ENCODE measurements around the gene DUOX1. TPM values are rescaled to one million over a fixed set of nuclear protein-coding genes. Genes with fewer than 3 reads are reported as not detected.

Gene DUOX1
- total RNA-seq, 1 donor from 2014 or later, result 98.7 TPM

GRCh38 chr15:45114076-45114750, 15.6 kb upstream of the DUOX1 start, which contains the start of the genes DUOX2 and DUOXA2:
Gene DUOX2, minus strand, starts transcription at chr15:45114172. Its CDS starts 761 bp downstream, at chr15:45113411.
Gene DUOXA2, plus strand, starts transcription at chr15:45114326. Its CDS starts 280 bp downstream, at chr15:45114606.
- no peak within 1 kb of the TSS for H3K27ac ChIP-seq
- no peak for TF ChIP-seq CTCF (IDR thresholded peaks at IDR 0.05)
- H3K27me3 ChIP-seq, result peaks cover 12% of the 10 kb centered on the region
- intact Hi-C loops (cut with DNase I), result no loop called here
- H3K9me3 ChIP-seq, result no peaks in the 10 kb centered on the region
- no peaks in the 10 kb centered on the region for H3K36me3 ChIP-seq
- DNase-seq (ENCODE audit: extremely low spot score in 2 of 2), result no peak
- peaks cover 46% of the 10 kb centered on the region for H3K4me1 ChIP-seq
- H3K4me3 ChIP-seq, result peak within 1 kb of the TSS; percentile 10 to 23

- H3K36me3 ChIP-seq, result no peaks in the 10 kb centered on the region
- H3K4me1 ChIP-seq, result peaks cover 46% of the 10 kb centered on the region
- no peak overlapping the region for H3K27ac ChIP-seq
- no peaks in the 10 kb centered on the region for H3K9me3 ChIP-seq
- intact Hi-C loops (cut with DNase I), result no loop called here
- no peak overlapping the region for H3K4me3 ChIP-seq
- no peak for TF ChIP-seq POLR2AphosphoS5 (IDR thresholded peaks at IDR 0.05; ENCODE audit: insufficient read depth in 1 of 2, low read depth in 1 of 2)
- TF ChIP-seq POLR2A (IDR thresholded peaks at IDR 0.05), result no peak
- no peak for TF ChIP-seq CTCF (IDR thresholded peaks at IDR 0.05)
- DNase-seq (ENCODE audit: extremely low spot score in 2 of 2), result no peak
- peaks cover 12% of the 10 kb centered on the region for H3K27me3 ChIP-seq
Measured at GRCh38 chr15:45114751-45115085, 15.1 kb upstream of the DUOX1 start.

- no peaks in the 10 kb centered on the region for H3K36me3 ChIP-seq
- H3K9me3 ChIP-seq, result no peaks in the 10 kb centered on the region
- intact Hi-C loops (cut with DNase I), result no loop called here
- H3K27ac ChIP-seq, result no peak overlapping the region
- H3K4me1 ChIP-seq, result peaks cover 46% of the 10 kb centered on the region
- DNase-seq (ENCODE audit: extremely low spot score in 2 of 2), result no peak
- H3K27me3 ChIP-seq, result peaks cover 12% of the 10 kb centered on the region
- H3K4me3 ChIP-seq, result no peak overlapping the region
- no peak for TF ChIP-seq POLR2A (IDR thresholded peaks at IDR 0.05)
- TF ChIP-seq CTCF (IDR thresholded peaks at IDR 0.05), result no peak
- TF ChIP-seq POLR2AphosphoS5 (IDR thresholded peaks at IDR 0.05; ENCODE audit: insufficient read depth in 1 of 2, low read depth in 1 of 2), result no peak
Measured at GRCh38 chr15:45115312-45115820, 14.4 kb upstream of the DUOX1 start.

- H3K36me3 ChIP-seq, result no peaks in the 10 kb centered on the region
- DNase-seq (ENCODE audit: extremely low spot score in 2 of 2), result no peak
- intact Hi-C loops (cut with DNase I), result no loop called here
- H3K4me3 ChIP-seq, result no peak overlapping the region
- H3K27ac ChIP-seq, result no peak overlapping the region
- H3K4me1 ChIP-seq, result peaks cover 46% of the 10 kb centered on the region
- TF ChIP-seq CTCF (IDR thresholded peaks at IDR 0.05), result no peak
- peaks cover 12% of the 10 kb centered on the region for H3K27me3 ChIP-seq
- H3K9me3 ChIP-seq, result no peaks in the 10 kb centered on the region
Measured at GRCh38 chr15:45116006-45116481, 13.8 kb upstream of the DUOX1 start.
